ENCODE data around the gene DPF3.
A peak's percentile ranks its signal among the peaks of the same experiment; 100 is the strongest.

DPF3 gene

DNA sequence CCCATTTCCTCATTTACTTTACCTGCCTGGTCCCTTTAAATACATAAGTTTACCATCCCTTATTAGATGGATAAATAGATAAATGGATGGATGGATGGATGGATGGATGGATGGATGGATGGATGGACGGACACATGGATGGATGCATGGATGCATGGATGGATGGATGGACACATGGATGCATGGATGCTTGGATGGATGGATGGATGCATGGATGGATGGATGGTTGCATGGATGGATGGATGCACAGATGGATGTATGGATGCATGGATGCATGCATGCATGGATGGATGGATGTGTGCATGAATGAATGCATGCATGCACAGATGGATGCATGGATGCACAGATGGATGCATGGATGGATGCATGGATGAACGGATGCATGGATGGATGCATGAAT, 93.6 kb downstream of the DPF3 start:
- DNase-seq (ENCODE audit: low read depth, low spot score), result no peak
- Histone ChIP-seq H3K9me3 (ENCODE audit: insufficient read depth, low read length) (no peaks in the 10 kb centered on the region), H3K27me3 (ENCODE audit: insufficient read depth, insufficient read length) (no peaks in the 10 kb centered on the region), H3K4me3 (ENCODE audit: insufficient read length, low read depth) (no peak overlapping the region), H3K4me1 (ENCODE audit: insufficient read depth, insufficient read length) (peaks cover 2% of the 10 kb centered on the region), H3K9ac (ENCODE audit: insufficient read length, low read depth) (no peak overlapping the region), H3K36me3 (ENCODE audit: insufficient read depth, insufficient read length, low read length) (no peaks in the 10 kb centered on the region)
- TF ChIP-seq SUZ12 (IDR thresholded peaks at IDR 0.05; ENCODE audit: extremely low read depth, insufficient read depth, insufficient read length) (no peak), ZNF274 (IDR thresholded peaks at IDR 0.05; ENCODE audit: low read depth, low read length) (no peak), YY1 (IDR thresholded peaks at IDR 0.05; ENCODE audit: insufficient read depth, insufficient read length) (no peak)

GRCh38 chr14:72796935-72797334, 97.0 kb downstream of the DPF3 start:
- H3K27me3 ChIP-seq (ENCODE audit: insufficient read depth, insufficient read length), result no peaks in the 10 kb centered on the region
- TF ChIP-seq SUZ12 (IDR thresholded peaks at IDR 0.05; ENCODE audit: extremely low read depth, insufficient read depth, insufficient read length) (no peak), YY1 (IDR thresholded peaks at IDR 0.05; ENCODE audit: insufficient read depth, insufficient read length) (no peak), ZNF274 (IDR thresholded peaks at IDR 0.05; ENCODE audit: low read depth, low read length) (no peak)

GRCh38 chr14:72793156-72793939, 100.6 kb downstream of the DPF3 start:
- H3K4me1 ChIP-seq (ENCODE audit: insufficient read depth, insufficient read length), result peaks cover 3% of the 10 kb centered on the region
- no peak for DNase-seq (ENCODE audit: low read depth, low spot score)
- no peak overlapping the region for H3K9ac ChIP-seq (ENCODE audit: insufficient read length, low read depth)
- no peaks in the 10 kb centered on the region for H3K9me3 ChIP-seq (ENCODE audit: insufficient read depth, low read length)
- no peak overlapping the region for H3K4me3 ChIP-seq (ENCODE audit: insufficient read length, low read depth)
- no peaks in the 10 kb centered on the region for H3K36me3 ChIP-seq (ENCODE audit: insufficient read depth, insufficient read length, low read length)
- H3K27me3 ChIP-seq (ENCODE audit: insufficient read depth, insufficient read length), result no peaks in the 10 kb centered on the region
- TF ChIP-seq ZNF274 (IDR thresholded peaks at IDR 0.05; ENCODE audit: low read depth, low read length), result no peak
- no peak for TF ChIP-seq SUZ12 (IDR thresholded peaks at IDR 0.05; ENCODE audit: extremely low read depth, insufficient read depth, insufficient read length)
- TF ChIP-seq YY1 (IDR thresholded peaks at IDR 0.05; ENCODE audit: insufficient read depth, insufficient read length), result no peak

More at GRCh38 chr14:72796935-72797334, 97.0 kb downstream of the DPF3 start:
- DNase-seq (ENCODE audit: low read depth, low spot score), result peak; percentile 81
- Histone ChIP-seq H3K9ac (ENCODE audit: insufficient read length, low read depth) (no peak overlapping the region), H3K9me3 (ENCODE audit: insufficient read depth, low read length) (no peaks in the 10 kb centered on the region), H3K4me1 (ENCODE audit: insufficient read depth, insufficient read length) (peaks cover 4% of the 10 kb centered on the region), H3K4me3 (ENCODE audit: insufficient read length, low read depth) (no peak overlapping the region), H3K36me3 (ENCODE audit: insufficient read depth, insufficient read length, low read length) (no peaks in the 10 kb centered on the region)

DNA sequence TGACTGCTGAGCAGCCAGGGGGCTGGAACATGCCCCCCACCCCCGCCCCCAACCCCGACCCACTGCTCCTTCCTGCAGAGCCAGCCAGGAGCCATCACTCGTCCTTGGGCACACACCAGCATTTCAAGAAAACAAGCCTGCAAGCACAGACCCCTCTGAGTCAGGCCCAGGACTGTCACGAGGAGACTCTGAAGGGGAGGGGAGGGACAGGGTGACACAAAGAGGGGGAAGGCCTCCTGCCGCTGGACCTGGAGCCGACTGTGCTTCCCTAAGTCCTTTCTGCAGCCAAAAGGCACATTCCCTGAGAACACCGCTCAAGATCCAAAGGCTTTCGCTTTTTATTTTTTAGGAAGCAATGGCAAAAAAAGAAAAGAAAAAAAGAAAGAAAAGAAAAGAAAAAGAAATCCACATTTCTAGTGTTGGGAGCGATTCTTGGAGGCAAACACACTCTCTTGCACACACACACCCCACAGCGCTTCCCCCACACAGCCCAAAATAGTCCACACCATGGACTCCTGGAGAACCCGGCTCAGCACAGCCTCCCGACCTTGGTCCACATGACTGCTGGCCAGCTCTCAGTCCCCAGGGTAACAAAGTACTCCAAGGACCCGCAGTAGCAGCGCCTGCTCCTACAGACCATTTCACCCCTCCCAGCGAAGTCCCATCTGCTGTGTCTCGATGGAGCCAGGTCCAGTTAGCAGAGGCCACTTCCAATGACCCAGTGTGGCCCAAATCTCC, 101.7 kb downstream of the DPF3 start:
- TF ChIP-seq YY1 (IDR thresholded peaks at IDR 0.05; ENCODE audit: insufficient read depth, insufficient read length), result no peak
- TF ChIP-seq SUZ12 (IDR thresholded peaks at IDR 0.05; ENCODE audit: extremely low read depth, insufficient read depth, insufficient read length), result no peak
- no peak for TF ChIP-seq ZNF274 (IDR thresholded peaks at IDR 0.05; ENCODE audit: low read depth, low read length)

GRCh38 chr14:72790887-72791566, 102.9 kb downstream of the DPF3 start:
- peaks cover 3% of the 10 kb centered on the region for H3K4me1 ChIP-seq (ENCODE audit: insufficient read depth, insufficient read length)
- no peaks in the 10 kb centered on the region for H3K36me3 ChIP-seq (ENCODE audit: insufficient read depth, insufficient read length, low read length)
- DNase-seq (ENCODE audit: low read depth, low spot score), result no peak
- no peaks in the 10 kb centered on the region for H3K27me3 ChIP-seq (ENCODE audit: insufficient read depth, insufficient read length)
- H3K9ac ChIP-seq (ENCODE audit: insufficient read length, low read depth), result no peak overlapping the region
- TF ChIP-seq SUZ12 (IDR thresholded peaks at IDR 0.05; ENCODE audit: extremely low read depth, insufficient read depth, insufficient read length), result no peak
- no peak for TF ChIP-seq ZNF274 (IDR thresholded peaks at IDR 0.05; ENCODE audit: low read depth, low read length)
- TF ChIP-seq YY1 (IDR thresholded peaks at IDR 0.05; ENCODE audit: insufficient read depth, insufficient read length), result no peak
- no peaks in the 10 kb centered on the region for H3K9me3 ChIP-seq (ENCODE audit: insufficient read depth, low read length)
- no peak overlapping the region for H3K4me3 ChIP-seq (ENCODE audit: insufficient read length, low read depth)

More for the DNA sequence above, 101.7 kb downstream of the DPF3 start:
- Histone ChIP-seq H3K9me3 (ENCODE audit: insufficient read depth, low read length) (no peaks in the 10 kb centered on the region), H3K4me3 (ENCODE audit: insufficient read length, low read depth) (no peak overlapping the region), H3K4me1 (ENCODE audit: insufficient read depth, insufficient read length) (peaks cover 3% of the 10 kb centered on the region), H3K27me3 (ENCODE audit: insufficient read depth, insufficient read length) (no peaks in the 10 kb centered on the region), H3K9ac (ENCODE audit: insufficient read length, low read depth) (no peak overlapping the region), H3K36me3 (ENCODE audit: insufficient read depth, insufficient read length, low read length) (no peaks in the 10 kb centered on the region)
- DNase-seq (ENCODE audit: low read depth, low spot score), result peak; percentile 2

GRCh38 chr14:72788972-72789728, 104.8 kb downstream of the DPF3 start:
- TF ChIP-seq YY1 (IDR thresholded peaks at IDR 0.05; ENCODE audit: insufficient read depth, insufficient read length) (no peak), SUZ12 (IDR thresholded peaks at IDR 0.05; ENCODE audit: extremely low read depth, insufficient read depth, insufficient read length) (no peak), ZNF274 (IDR thresholded peaks at IDR 0.05; ENCODE audit: low read depth, low read length) (no peak)
- no peaks in the 10 kb centered on the region for H3K9me3 ChIP-seq (ENCODE audit: insufficient read depth, low read length)
- no peak overlapping the region for H3K4me3 ChIP-seq (ENCODE audit: insufficient read length, low read depth)
- DNase-seq (ENCODE audit: low read depth, low spot score), result no peak
- H3K9ac ChIP-seq (ENCODE audit: insufficient read length, low read depth), result no peak overlapping the region
- H3K4me1 ChIP-seq (ENCODE audit: insufficient read depth, insufficient read length), result peaks cover 3% of the 10 kb centered on the region
- no peaks in the 10 kb centered on the region for H3K36me3 ChIP-seq (ENCODE audit: insufficient read depth, insufficient read length, low read length)
- H3K27me3 ChIP-seq (ENCODE audit: insufficient read depth, insufficient read length), result no peaks in the 10 kb centered on the region
